ENCODE measurements around the gene CEP55.

DNA sequence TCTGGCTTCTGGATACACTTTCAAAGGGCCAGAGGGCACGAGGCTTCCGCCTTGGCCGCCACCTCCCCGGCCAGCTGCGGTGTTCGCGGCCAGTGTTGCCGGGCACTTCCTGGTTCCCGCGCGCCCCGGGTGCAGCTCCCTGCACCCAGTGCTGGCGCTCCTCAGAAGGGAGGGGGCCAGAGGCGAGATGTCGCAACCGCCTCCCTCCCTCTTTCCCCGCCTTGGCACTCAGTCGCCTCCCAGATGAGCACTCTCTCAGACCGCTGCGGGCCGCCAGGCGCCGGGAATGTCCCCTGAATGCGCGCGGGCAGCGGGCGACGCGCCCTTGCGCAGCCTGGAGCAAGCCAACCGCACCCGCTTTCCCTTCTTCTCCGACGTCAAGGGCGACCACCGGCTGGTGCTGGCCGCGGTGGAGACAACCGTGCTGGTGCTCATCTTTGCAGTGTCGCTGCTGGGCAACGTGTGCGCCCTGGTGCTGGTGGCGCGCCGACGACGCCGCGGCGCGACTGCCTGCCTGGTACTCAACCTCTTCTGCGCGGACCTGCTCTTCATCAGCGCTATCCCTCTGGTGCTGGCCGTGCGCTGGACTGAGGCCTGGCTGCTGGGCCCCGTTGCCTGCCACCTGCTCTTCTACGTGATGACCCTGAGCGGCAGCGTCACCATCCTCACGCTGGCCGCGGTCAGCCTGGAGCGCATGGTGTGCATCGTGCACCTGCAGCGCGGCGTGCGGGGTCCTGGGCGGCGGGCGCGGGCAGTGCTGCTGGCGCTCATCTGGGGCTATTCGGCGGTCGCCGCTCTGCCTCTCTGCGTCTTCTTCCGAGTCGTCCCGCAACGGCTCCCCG lies 70.2 kb downstream of the CEP55 start, which contains the start of gene FFAR4:
- TF ChIP-seq, protein P1, sequence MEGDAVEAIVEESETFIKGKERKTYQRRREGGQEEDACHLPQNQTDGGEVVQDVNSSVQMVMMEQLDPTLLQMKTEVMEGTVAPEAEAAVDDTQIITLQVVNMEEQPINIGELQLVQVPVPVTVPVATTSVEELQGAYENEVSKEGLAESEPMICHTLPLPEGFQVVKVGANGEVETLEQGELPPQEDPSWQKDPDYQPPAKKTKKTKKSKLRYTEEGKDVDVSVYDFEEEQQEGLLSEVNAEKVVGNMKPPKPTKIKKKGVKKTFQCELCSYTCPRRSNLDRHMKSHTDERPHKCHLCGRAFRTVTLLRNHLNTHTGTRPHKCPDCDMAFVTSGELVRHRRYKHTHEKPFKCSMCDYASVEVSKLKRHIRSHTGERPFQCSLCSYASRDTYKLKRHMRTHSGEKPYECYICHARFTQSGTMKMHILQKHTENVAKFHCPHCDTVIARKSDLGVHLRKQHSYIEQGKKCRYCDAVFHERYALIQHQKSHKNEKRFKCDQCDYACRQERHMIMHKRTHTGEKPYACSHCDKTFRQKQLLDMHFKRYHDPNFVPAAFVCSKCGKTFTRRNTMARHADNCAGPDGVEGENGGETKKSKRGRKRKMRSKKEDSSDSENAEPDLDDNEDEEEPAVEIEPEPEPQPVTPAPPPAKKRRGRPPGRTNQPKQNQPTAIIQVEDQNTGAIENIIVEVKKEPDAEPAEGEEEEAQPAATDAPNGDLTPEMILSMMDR (IDR thresholded peaks at IDR 0.05; ENCODE audit: insufficient read depth, low read length) = no peak
- TF ChIP-seq SPI1 (IDR thresholded peaks at IDR 0.05; ENCODE audit: borderline replicate concordance, low read depth) (peak; percentile 39; the same call in 1 of the 2 replicates), POLR2AphosphoS5 (IDR thresholded peaks at IDR 0.05; ENCODE audit: low read depth) (peak; percentile 51; the same call in 1 of the 2 replicates)
- TF ChIP-seq, protein P2, sequence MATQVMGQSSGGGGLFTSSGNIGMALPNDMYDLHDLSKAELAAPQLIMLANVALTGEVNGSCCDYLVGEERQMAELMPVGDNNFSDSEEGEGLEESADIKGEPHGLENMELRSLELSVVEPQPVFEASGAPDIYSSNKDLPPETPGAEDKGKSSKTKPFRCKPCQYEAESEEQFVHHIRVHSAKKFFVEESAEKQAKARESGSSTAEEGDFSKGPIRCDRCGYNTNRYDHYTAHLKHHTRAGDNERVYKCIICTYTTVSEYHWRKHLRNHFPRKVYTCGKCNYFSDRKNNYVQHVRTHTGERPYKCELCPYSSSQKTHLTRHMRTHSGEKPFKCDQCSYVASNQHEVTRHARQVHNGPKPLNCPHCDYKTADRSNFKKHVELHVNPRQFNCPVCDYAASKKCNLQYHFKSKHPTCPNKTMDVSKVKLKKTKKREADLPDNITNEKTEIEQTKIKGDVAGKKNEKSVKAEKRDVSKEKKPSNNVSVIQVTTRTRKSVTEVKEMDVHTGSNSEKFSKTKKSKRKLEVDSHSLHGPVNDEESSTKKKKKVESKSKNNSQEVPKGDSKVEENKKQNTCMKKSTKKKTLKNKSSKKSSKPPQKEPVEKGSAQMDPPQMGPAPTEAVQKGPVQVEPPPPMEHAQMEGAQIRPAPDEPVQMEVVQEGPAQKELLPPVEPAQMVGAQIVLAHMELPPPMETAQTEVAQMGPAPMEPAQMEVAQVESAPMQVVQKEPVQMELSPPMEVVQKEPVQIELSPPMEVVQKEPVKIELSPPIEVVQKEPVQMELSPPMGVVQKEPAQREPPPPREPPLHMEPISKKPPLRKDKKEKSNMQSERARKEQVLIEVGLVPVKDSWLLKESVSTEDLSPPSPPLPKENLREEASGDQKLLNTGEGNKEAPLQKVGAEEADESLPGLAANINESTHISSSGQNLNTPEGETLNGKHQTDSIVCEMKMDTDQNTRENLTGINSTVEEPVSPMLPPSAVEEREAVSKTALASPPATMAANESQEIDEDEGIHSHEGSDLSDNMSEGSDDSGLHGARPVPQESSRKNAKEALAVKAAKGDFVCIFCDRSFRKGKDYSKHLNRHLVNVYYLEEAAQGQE (IDR thresholded peaks at IDR 0.05; ENCODE audit: insufficient replicate concordance, low read depth) = no peak

Data from HL-60 (cell line).